Measurements from ENCODE around the gene EIF5. TPM values are rescaled to one million over a fixed set of nuclear protein-coding genes. Genes with fewer than 3 reads are reported as not detected.
A peak's percentile ranks its signal among the peaks of the same experiment; 100 is the strongest.

Gene EIF5
- total RNA-seq, 6 experiments from 2014 or later: 186 to 357 (median 215) TPM

GRCh38 chr14:103328941-103329340 is 5.1 kb upstream of the EIF5 start:
- TF ChIP-seq POLR2A (IDR thresholded peaks at IDR 0.05) (no peak), CTCF (IDR thresholded peaks at IDR 0.05) (no peak)
- intact Hi-C loops (cut with DNase I): no loop called here
- Histone ChIP-seq H3K27me3 (no peaks in the 10 kb centered on the region), H3K27ac (peak overlapping the region in 1 of 3 donors; percentile 100), H3K4me3 (no peak overlapping the region), H3K36me3 (no peaks in the 10 kb centered on the region), H3K9me3 (no peaks in the 10 kb centered on the region), H3K4me1 (peaks cover 0 to 11% (median 2%) of the 10 kb centered on the region in 4 donors)
- ATAC-seq (no peak), DNase-seq (no peak)
- no CpG with 5 or more reads among the region's 5 CpGs for WGBS (ENCODE audit: insufficient coverage, low coverage, low lambda C conversion rate, missing lambda C conversion rate)

GRCh38 chr14:103329401-103330347 is 4.4 kb upstream of the EIF5 start:
- H3K9me3 ChIP-seq: no peaks in the 10 kb centered on the region
- peak; percentile 10 to 42 (median 23) for ATAC-seq
- intact Hi-C loops (cut with DNase I): no loop called here
- H3K4me3 ChIP-seq: no peak overlapping the region
- 55% methylated on average over 13 of the region's 14 CpGs for WGBS (ENCODE audit: insufficient coverage, low coverage, low lambda C conversion rate, missing lambda C conversion rate)
- TF ChIP-seq POLR2A (IDR thresholded peaks at IDR 0.05): peak; percentile 50
- TF ChIP-seq CTCF (IDR thresholded peaks at IDR 0.05): no peak
- H3K4me1 ChIP-seq: peaks cover 0 to 11% (median 2%) of the 10 kb centered on the region in 4 donors
- no peaks in the 10 kb centered on the region for H3K27me3 ChIP-seq
- H3K27ac ChIP-seq: peak overlapping the region; percentile 39 to 100 (median 60)
- peak; percentile 66 to 83 (median 75) for DNase-seq
- no peaks in the 10 kb centered on the region for H3K36me3 ChIP-seq

- Histone ChIP-seq H3K27me3 (no peaks in the 10 kb centered on the region), H3K4me3 (no peak overlapping the region), H3K4me1 (peaks cover 0 to 14% (median 3%) of the 10 kb centered on the region in 4 donors), H3K27ac (peak overlapping the region in 2 of 3 donors; percentile 39 to 100), H3K9me3 (no peaks in the 10 kb centered on the region), H3K36me3 (peaks cover 0 to 5% (median 2%) of the 10 kb centered on the region in 4 donors)
- no peak for DNase-seq
- 36% methylated on average over 2 of the region's 2 CpGs for WGBS (ENCODE audit: insufficient coverage, low coverage, low lambda C conversion rate, missing lambda C conversion rate)
- intact Hi-C loops (cut with DNase I): no loop called here
- ATAC-seq: no peak
- no peak for TF ChIP-seq CTCF (IDR thresholded peaks at IDR 0.05)
- no peak for TF ChIP-seq POLR2A (IDR thresholded peaks at IDR 0.05)
These were observed 3.5 kb upstream of the EIF5 start for GRCh38 chr14:103330536-103330935.

GRCh38 chr14:103332143-103332919 is 1.7 kb upstream of the EIF5 start:
- H3K4me1 ChIP-seq: peaks cover 0 to 32% (median 12%) of the 10 kb centered on the region in 4 donors
- 32% methylated on average over 9 of the region's 9 CpGs for WGBS (ENCODE audit: insufficient coverage, low coverage, low lambda C conversion rate, missing lambda C conversion rate)
- H3K9me3 ChIP-seq: no peaks in the 10 kb centered on the region
- intact Hi-C loops (cut with DNase I): no loop called here
- peak overlapping the region; percentile 91 for H3K4me3 ChIP-seq
- no peak for ATAC-seq
- H3K27me3 ChIP-seq: no peaks in the 10 kb centered on the region
- peaks cover 10 to 23% (median 19%) of the 10 kb centered on the region in 4 donors for H3K36me3 ChIP-seq
- TF ChIP-seq POLR2A (IDR thresholded peaks at IDR 0.05): peak; percentile 48
- no peak for TF ChIP-seq CTCF (IDR thresholded peaks at IDR 0.05)
- H3K27ac ChIP-seq: peak overlapping the region; percentile 100
- DNase-seq: no peak

Data from right lobe of liver (tissue), 6 donors.